C4-2B (cell line): Measurements from ENCODE around the gene ZNF48.

Experiments used
- CTCF ChIP-seq: fragments of 450-650 bp; conservative IDR thresholded peaks from 2 replicates; pipeline ENCODE4 v1.5.1; 2017; ENCODE audit warnings: mild to moderate bottlenecking
- ZFX ChIP-seq: fragments of 450-650 bp; IDR thresholded peaks from 2 replicates; pipeline ENCODE4 v1.6.1; 2017

GRCh38 chr16:30358577-30358936 is 36.7 kb upstream of the ZNF48 start:
- no peak for TF ChIP-seq CTCF
- TF ChIP-seq ZFX = no peak
